SIG-M5 treated with dmso at 0.1 percent for 504 hours (cell line): ENCODE data around the gene CDHR4.

Source experiments
- DNase-seq: peaks from one replicate; lab custom pipeline; 2025; ENCODE audit not compliant: unreplicated experiment; lab: John Stamatoyannopoulos, UW

CDHR4 gene

GRCh38 chr3:49745986-49746385 lies 53.7 kb downstream of the CDHR4 start:
- no peak for DNase-seq
